DOHH2 (cell line): Measurements from ENCODE around the gene GPR107.

Experiments used
- CTCF ChIP-seq: fragments of 200-600 bp; sonication (generic); IDR thresholded peaks from one replicate; pipeline ENCODE4 v1.5.1; 2014; ENCODE audit warnings: antibody characterized with exemption, mild to moderate bottlenecking, low read depth, low read length; ENCODE audit not compliant: poor library complexity, severe bottlenecking
- EZH2phosphoT487 ChIP-seq: fragments of 200-600 bp; sonication (generic); IDR thresholded peaks from 2 replicates; pipeline ENCODE4 v1.6.1; 2017; ENCODE audit warnings: borderline replicate concordance, mild to moderate bottlenecking, antibody characterized with exemption, low read length, moderate library complexity, mixed read lengths

GRCh38 chr9:130179331-130179907 is 125.7 kb downstream of the GPR107 start:
- TF ChIP-seq CTCF (no peak), EZH2phosphoT487 (no peak)
